ENCODE measurements around the gene CNOT4.

- TF ChIP-seq POLR2A (IDR thresholded peaks at IDR 0.05) = no peak
- no peak for TF ChIP-seq CTCF (IDR thresholded peaks at IDR 0.05)
These were observed 127.7 kb downstream of the CNOT4 start for GRCh38 chr7:135382173-135382572.

All from body of pancreas (tissue), 4 donors.